NCI-H774 (cell line): ENCODE measurements around the gene NRAP.

ENCODE experiments used
- DNase-seq: peaks from one replicate; lab custom pipeline; 2025; lab: John Stamatoyannopoulos, UW

NRAP gene

DNA sequence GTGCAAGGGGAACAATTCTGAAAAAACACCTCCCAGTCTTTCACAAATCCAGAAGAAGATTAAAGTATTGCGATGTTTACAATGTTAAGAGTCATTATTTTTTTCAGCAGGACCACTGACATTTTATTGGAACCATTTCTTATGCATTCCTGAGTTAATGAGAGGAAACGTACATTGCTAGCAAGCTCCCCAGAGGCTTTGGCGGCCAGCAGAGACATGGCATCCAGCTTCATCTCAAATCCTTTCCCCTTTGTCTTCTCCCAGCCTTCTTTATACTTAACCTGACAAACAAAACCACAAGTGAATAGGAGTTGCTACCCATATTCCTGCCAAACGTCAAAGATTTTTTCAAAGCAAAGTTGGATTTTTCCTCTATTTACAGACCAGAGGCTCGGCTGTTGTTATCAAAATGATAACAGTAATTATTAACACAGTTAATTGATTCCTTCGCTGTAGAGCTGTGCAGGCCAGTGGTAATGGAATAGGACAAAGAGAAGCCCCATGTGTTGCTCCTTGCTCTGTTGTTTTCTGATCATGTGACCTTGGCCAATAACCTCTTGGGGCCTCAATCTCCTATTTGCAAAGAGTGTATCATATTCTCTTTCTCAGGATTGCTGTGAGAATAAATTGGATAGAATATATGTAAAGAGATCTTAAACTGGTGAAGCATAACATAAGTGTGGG, 32.0 kb downstream of the NRAP start:
- no peak for DNase-seq

DNA sequence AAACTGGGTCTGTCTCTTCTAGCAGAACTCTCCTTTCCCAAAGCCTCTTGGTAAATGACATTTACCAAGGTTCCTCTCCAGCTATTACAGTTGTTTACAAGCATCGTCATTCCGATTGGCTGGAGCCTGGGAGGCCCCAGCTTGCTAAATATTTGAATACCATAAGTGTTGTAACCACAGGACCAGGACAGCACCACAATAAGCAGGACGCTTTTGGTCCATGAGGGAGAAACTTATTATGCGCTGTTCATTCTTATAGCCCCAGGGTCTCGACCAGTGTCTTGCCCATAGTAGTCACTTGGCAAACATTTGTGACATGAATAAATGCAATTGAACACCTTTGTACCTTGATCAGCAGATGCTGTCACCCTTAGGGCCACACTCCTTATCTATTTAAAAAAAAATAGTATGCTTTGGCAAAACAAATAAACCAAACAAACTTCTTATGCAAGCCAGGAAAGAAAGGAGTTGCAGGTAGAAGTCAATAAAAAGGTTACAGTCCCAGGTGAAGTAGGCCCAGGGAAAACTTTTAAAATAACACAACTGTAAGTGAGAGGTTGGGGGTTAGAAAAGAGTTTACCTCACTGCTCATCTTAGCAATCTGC, 32.8 kb downstream of the NRAP start:
- DNase-seq, result no peak

DNA sequence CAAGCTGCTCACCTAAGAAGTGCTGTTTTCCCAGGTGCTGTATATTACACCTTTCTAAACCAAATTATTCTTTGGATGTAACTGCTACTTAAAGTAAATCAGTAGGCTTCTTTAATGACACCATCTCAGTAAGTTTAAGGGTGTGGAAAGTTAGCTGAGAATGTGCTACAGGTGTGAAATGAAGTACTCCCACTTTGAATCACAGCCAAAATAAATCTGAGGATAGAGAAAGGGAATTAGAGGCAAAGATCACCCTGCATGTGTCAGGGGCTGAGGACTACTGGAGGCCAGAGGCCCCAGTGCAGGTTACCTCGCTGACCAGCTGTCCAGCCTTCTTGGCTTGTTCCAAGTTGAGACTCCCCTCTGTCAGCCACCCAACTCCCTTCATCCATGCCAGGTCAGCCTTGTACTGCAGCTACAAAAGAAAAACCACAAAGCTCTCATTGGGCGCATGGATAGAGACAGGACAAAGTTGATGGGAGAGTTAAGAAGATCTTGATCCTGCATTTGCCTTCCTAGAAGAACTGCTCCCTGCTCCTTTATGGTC, 35.2 kb downstream of the NRAP start:
- no peak for DNase-seq

DNA sequence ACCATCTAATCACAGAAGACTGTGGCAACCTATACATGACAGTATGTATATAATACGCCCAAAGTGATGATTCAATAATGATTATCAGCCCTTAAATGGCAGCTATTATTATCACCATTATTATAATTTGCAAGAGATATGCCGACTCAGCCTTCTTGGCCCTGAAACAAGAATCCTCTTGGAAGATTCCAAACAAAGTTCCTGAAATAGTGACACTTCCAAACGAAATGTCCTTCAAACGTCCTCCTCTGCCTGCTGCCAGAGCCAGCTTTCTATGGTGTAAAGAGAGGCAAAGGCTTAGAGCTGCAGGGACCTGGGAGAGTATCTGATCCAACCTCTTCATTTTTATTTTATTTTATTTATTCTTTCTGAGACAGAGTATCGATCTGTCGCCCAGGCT, 36.0 kb downstream of the NRAP start:
- no peak for DNase-seq

DNA sequence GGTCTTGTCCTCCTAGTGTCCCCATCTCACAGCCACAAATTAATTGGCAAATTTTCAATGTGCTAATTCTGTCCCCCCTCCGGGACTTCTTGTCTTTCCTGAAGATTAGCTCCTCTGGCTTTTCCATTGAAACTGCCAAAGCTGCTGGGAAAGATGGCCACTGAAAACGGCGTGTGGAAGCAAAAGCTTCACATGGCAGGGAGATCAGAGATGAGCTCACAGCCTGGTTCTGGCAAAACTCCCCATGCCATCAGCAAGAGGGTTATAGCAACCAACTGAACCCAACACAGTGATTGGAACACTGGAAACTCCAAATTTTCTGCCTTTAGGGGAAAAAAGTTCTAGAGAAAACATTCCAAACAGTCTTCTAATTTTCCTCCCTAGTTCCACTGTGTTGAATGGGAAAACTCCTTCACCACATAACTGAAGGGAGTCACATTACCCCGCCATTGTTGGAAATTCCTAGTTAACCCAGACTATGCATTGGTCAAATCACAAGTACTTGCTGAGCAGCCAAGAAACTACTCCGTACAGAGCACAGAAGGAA, 37.0 kb downstream of the NRAP start:
- no peak for DNase-seq

DNA sequence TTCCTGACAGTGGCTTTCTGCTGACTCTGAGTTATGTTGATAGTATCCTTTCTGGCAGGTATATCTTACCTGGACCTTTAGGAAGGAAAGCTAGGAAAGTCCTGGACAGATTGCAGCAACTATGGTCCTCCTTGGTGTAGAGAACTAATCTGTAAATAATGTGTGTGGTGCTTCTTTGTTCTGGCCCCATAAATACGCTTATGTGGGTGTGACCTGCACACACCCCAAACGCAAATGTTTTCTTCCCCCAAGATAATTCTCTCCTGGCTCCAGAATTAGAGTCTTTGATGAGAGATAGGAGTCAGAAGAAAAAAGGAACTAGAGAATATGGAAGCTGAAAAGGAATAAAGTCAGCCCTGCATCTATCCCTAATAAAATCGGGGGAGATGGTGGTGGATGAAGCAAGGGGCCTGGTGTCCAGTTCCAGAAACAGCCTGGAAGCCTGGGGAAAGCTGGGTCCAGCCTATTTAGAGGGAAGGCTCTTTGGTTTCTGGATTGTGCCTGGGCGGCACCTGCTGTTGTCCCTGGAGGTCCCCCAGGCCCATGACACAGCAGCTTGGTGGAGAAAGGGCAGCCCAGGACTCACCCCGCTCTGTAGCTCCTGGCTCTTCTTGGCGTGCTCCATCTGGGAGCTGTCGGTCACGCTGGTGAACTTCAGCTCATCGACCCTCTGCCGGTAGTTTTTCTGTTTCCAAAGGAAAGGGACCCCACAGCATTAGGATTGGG, 38.2 kb downstream of the NRAP start:
- no peak for DNase-seq

DNA sequence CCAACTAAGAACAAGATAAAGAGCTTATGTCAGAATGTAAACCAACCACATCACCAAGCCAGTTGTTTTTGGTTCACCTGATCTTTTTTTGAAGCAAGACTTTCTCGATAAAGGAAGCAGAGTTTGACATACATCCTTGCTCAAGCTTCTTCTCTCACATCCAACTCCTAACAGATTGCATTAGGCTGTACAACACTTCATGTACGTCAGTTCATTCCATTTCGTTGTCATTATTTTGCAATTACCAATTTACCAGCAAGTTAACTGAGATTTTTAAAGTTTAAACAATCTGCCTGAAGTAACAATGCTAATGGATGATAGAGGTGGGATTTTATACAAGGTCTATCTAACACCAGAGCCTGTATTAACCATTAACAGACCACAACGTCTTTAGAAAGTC, 41.0 kb downstream of the NRAP start:
- no peak for DNase-seq

DNA sequence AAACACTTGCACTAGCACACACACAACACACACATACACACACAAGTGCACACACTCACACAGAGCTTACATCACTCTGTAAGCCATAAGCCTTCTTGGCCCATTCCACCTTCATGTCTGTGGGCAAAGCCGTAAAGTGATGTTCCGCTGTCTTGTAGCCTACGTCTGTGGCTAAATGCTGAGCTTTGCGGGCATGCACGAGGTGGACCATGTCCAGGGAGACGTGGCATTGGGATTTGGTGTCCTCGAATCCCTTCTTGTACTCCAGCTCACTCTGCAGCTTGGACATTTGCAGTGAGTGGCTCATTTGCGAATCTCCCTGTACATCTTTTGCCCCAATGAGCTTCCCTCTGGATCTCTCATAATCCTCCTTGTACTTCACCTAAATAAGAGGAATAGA, 42.0 kb downstream of the NRAP start:
- DNase-seq, result no peak

DNA sequence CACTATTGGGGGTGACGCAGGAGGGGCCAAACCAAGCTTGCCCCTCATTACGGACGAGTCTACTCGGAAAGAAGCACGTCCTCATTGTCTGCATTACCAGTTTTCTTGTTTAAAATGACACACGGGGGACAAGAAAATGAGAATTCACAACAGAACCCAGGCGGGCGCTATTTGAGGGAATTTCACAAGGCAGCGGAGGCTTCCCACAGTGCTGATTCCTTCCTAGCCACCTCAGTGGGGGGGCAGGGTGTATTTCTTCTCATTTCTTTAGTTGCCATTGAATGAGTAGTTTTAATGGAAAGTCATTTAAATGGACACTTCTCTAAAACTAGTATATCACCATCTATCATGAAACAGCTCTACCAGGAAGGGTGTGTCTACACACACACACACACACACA, 42.9 kb downstream of the NRAP start:
- no peak for DNase-seq

DNA sequence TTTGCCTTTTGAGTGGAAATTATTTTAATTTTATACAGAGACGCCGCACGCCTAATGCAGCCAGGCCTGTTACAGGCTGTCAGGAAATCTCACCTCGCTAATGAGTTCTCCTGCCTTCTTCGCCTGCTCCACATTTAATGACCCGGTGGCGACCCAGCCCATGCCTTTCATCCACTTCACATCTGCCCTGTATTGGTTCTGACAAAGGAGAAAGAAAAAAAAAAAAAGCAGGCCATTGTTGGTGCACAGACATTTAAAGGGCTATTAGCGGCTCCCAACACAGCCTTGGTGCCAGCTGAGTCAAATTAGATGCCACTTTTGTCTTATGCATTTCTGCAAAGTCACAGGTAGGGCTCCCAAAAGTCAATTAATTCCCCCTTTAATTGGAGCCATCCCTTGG, 43.3 kb downstream of the NRAP start:
- peak; percentile 29 for DNase-seq

DNA sequence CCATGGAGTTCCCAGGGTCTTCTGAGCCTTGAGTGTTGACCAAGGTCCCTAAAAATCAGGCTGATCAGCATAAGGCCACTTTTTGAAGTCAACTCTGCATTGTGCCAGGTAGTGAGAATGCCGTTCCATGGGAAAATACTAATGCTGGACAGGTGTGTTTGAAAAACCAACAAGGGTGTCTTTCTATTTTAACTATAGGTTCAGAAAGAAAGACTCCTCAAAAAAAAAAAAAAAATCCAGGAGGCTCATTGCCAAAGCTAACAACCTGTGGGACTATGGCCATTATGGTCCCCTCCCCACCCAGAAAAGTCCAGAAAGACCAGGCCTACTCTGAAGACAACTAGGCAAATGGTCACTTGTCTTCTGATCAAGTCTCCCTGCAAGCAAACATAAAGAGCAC, 44.4 kb downstream of the NRAP start:
- no peak for DNase-seq

DNA sequence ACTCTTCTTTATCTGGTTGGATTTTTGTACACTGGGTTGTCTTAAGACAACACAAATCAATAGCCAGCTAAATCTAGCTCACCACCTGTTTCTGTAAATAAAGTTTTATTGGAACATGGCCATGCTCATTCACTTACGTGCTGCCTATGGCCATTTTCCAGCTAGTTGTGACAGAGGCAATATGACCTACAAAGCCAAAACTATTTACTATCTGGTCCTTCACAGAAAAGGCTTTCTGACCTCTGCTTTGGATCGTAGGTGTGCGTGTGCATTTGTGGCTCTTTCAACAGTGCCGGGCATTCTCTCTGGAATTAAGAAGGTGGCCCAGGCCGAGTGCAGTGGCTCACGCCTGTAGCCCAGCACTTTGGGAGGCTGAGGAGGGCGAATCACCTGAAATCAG, 45.5 kb downstream of the NRAP start:
- no peak for DNase-seq

DNA sequence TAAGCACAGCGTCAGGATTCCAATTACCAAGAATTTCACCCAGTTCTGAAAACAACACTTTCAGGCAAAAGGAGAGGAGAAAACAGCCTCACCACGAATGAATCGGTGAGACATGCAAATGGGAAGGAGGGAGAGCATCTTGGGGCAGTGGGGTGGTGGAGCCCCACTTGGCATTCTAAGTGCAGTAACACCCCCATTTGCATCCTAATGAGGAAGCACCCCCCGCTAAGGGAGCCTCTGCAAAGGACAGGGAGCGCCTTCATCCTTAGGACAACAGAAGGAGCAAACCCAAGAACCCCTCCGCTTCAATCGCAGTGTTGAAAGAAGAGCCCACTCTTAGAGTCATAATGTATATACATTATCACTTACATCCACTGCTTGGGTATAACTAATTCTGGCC, 46.8 kb downstream of the NRAP start:
- DNase-seq, result no peak

DNA sequence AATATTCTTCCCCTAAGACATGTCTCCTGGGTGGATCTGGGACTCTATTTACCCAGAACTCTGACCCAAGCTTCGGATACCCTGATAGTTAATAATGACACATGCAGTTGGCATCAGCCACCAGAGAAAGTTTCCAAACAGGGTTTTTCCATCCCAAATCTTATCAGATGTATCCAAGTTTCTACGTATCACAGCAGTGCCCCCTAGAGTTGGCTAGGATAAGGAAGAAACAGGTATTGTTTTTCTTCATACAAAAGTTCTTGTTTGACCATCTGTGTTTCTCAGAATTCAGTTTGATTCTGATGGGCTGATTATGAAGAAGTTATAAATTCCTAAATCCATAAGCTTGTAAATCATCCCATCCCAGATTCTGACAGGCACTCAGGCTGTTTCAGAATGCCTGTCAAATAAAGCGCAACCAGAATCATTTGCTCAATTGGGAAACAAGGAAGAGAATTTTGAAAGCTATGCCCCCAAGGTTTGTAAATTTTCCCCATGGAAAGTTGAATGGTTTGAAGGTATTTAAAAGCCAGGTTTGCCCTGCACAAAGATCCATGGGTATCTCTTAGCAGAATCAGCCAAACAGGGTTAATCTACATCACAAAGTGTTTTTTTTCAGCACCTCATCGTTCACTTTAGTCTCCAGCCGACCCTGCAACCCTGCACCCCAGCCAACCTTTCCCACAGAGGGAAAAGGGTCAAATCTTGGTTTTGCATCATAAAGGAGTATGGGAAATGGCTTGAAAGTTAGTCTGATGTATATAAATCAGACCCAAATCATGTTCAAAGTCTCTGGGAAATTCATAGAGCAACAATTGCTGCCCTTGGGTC, 47.4 kb downstream of the NRAP start:
- DNase-seq, result no peak

DNA sequence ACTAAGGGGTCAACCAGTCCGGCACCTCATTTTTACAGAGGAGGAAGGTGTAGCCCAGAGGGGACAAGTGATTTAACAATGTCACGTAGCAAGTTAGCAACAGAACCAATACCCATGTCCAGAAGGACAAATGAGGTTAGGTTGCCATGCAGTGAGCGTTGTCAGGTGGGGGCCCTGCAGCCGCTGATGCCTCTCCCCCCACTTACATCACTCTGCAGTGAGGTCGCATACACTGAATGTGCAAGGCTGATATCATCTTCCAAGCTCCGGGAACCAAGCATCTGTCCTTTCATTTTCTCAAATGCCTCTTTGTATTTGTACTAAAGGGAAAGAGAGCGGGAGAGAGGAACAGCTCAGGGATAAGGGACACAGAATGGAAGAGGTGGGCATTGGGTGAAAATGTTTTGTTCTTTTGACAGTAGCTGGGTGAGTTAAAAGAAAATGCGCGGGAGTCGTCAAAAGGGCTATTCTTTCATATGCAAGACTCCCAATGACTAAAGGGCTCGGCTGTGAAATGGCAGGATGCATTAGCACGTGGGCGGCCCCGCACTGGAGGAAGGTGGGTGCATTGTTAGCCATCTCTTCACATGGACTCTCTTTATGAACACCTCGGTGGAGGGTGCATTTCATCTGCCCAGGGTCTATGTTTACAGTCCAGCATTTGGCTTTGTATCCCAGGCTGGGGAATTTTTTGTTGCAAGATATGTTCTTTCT, 49.7 kb downstream of the NRAP start:
- no peak for DNase-seq

DNA sequence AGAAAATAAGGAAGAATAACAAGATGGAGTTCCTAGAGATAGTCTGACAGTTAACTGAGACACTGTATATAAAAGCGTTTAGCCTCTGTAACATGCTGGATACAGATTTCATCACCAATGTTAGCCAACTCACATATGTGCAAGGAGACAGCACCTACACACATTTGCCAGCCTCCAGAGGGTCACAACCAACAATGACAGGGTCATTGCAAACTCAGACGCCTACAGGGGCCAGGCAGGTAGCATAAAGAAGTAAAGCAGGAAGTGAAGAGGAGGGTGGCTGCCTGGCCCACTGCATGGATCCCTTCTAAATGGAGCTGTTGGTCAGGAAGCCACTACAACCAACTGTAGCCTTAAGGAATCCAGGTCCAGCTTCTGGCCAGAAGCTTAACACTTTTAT, 50.4 kb downstream of the NRAP start:
- DNase-seq, result no peak

DNA sequence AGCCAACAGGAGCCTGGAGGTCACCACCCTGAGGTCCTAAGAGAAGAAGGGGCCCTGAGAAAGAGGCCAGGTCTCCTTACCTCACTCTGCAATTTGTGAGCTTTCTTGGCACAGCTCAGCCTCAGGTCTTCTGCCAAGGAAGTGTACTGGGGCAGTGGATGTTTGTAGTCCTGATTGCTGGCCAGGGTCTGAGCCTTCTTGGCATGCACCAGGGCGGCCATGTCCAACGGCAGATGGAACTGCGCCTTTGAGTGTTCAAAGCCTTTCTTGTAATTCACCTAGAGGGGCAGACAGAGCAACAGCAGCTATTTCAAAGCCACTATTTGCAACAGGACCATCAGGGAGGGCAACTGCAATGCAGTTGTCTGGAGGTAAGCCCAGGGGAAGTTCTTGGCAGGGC, 51.7 kb downstream of the NRAP start:
- DNase-seq, result no peak

DNA sequence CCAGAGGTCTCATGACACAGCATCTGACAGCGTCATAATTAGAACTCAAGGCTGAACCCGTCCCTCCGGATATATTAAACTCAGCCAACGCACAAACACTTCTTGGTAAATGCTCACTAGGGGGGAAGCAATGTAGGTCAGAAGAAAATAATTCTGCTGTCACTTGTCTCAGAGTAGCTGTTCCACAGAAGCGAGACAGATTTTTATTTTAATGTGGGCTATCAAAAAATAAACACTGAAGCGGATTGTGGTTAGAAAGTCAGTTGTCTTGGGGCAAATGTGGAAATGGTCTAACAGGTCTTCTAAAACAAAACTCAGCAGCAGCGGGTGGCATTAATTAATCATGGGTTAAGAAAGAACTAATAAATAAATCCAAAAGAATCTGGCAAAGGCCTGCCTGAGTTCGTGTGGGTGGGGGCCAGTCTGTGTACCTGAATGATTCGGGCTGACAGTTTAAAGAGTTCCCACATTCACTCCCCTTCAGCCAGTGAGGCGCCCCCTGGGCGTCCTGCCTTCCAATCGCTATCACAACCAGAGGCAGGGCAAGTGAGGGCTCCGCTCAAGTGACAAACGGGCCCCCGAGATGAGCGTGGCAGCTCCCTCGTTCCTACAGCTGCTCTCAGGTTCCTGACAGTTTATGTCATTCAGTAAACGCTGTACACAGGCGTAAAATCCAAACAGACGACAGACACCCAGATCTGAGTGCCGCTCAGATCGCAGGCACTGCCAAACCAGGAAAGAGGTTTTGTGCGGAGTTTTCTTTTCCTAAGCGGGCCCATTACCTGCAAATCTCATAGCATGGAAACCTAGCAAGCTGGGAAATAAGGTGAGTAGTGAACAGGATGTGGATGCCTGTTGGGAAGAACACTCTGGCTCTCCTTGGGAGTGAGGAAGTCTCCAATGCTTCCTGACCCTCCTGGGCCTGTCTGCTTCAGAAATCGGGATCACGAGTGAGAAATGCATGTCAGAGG, 52.9 kb downstream of the NRAP start:
- DNase-seq, result no peak

DNA sequence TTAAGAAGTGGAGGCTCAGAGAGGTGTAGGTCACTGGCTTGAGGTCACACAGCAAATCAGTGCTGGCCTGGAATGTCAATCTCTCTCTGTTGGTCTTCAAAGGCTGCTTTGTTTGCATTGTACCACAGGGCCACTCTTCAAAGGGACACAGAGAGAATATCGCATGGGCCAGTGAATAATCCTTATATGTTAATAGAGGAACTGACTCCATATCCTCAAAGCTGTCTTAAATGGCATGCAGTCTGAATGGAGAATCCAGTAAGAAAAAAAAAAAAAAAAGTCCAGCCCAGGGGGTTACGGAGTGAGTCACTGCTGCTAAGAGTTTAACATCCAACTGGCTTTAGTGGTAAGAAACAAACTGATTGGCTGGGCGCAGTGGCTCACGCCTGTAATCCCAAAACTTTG, 54.1 kb downstream of the NRAP start:
- DNase-seq, result no peak

DNA sequence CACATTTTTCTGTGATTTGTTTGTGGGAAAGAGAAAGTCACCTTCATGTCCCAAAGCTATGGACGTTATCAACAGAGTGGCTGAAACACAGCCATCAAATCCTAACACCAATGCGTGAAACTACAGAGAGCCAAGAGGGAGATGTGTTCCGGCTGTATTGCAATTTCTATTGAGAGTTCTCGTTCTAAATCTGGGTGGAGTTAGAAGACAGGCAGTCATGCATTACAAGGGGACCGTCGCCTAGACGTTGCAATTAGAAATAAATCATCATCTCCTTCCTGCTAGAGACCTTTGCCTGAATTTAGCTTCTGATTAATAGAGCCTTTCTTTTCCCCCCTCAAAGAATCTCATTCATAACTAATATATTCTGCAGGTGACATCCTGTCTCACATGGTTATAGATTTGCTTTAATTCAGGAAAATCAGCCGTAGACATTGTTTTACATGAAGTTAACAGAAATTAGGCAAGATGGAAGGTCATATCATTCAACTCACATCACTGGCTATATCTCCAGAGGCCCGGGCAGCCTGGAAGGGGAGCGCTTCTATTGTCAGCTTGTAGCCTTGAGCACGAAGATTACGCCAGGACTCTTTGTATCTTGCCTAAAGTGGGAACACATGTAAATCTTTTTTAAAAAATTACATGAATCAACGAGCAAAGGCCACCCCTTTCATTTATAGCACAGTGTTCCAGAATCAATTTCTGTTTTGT, 58.4 kb downstream of the NRAP start:
- no peak for DNase-seq
